ENCODE results near the gene CD3D. TPM values are rescaled to one million over a fixed set of nuclear protein-coding genes. Genes with fewer than 3 reads are reported as not detected.

Gene CD3D
- 10 to 100 TPM in 1 of 4 donors, 1 to 10 TPM in 3; 5.4 to 14.6 (median 7.0) TPM for polyA plus RNA-seq
- long read RNA-seq, donor 1, transcript CD3D-201 (5 exons, 861 nt): major isoform, 16 of 19 reads
- long read RNA-seq, donor 1, partial matches to known transcripts: 0 of 19 reads
- long read RNA-seq, donor 1, other reads (novel, unspliced or antisense): 0 of 19 reads
- long read RNA-seq, donor 2, partial matches to known transcripts: 0 of 5 reads
- long read RNA-seq, donor 2, other reads (novel, unspliced or antisense): 0 of 5 reads
- long read RNA-seq, donor 3, transcript CD3D-201 (5 exons, 861 nt): major isoform, 8 of 12 reads
- long read RNA-seq, donor 3, partial matches to known transcripts: 0 of 12 reads
- long read RNA-seq, donor 3, other reads (novel, unspliced or antisense): 0 of 12 reads
- long read RNA-seq, donor 4: 0 reads
- long read RNA-seq, donor 5, partial matches to known transcripts: 0 of 3 reads
- long read RNA-seq, donor 5, other reads (novel, unspliced or antisense): 0 of 3 reads
- long read RNA-seq, donor 6, partial matches to known transcripts: 0 of 5 reads
- long read RNA-seq, donor 6, other reads (novel, unspliced or antisense): 0 of 5 reads
- long read RNA-seq, donor 7: 0 reads
- long read RNA-seq, donor 8, partial matches to known transcripts: 0 of 2 reads
- long read RNA-seq, donor 8, other reads (novel, unspliced or antisense): 0 of 2 reads
- long read RNA-seq, donor 9, partial matches to known transcripts: 0 of 3 reads
- long read RNA-seq, donor 9, other reads (novel, unspliced or antisense): 0 of 3 reads
- long read RNA-seq, donor 10, transcript CD3D-201 (5 exons, 861 nt): major isoform, 7 of 7 reads
- long read RNA-seq, donor 10, partial matches to known transcripts: 0 of 7 reads
- long read RNA-seq, donor 10, other reads (novel, unspliced or antisense): 0 of 7 reads

DNA sequence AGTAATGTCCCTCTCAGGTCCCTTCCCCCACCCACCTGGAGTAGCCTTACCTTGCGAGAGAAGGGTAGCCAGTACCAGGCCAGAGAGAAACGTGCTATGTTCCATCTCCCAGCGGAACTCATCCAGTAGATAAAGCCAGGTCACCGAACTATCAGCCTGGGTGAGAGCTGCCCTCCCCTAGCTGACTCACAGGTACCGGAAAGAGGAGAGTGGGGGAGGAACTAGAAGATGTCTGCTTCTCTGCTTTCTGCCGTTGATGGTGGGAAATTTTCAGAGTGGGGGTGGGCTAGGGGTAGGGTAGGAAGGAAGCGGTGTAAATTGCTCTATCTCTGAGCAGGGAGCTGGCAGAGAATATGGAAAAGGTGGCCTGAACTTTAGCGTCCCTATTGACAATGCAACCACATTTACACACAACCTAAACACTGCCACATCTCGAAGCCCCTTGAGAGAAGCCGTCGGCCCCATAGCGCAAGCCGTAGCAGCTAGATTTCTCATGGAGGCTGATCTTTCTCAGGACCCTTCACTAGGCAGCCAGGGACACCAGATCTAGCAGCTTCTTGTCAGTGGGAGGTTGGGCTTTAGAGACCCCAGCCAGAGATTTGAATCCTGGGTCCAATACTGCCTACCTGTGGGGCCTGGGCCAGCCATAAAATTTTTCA lies at the start of gene CD3D:
Gene CD3D (minus strand): TSS at position 203 of the 659 bp plus-strand sequence. CDS start 98 bp downstream, at position 105.
- H3K9me3 ChIP-seq (ENCODE audit: control insufficient read depth in 2 of 2, insufficient read depth in 1 of 2, low read depth in 1 of 2, low read length in 1 of 2): no peaks in the 10 kb centered on the region
- peak within 1 kb of the TSS in 2 of 3 donors; percentile 35 to 68 for H3K27ac ChIP-seq (ENCODE audit: low read depth in 1 of 3, low read length in 2 of 3)
- no peaks in the 10 kb centered on the region for H3K36me3 ChIP-seq (ENCODE audit: control insufficient read depth in 3 of 3, insufficient read depth in 2 of 3, low read depth in 1 of 3, low read length in 3 of 3)
- DNase-seq (peak in 1 of 2 donors; percentile 43), FAIRE-seq (no peak)
- peaks cover 0 to 11% (median 0%) of the 10 kb centered on the region in 3 donors for H3K4me1 ChIP-seq (ENCODE audit: control insufficient read depth in 3 of 3, insufficient read depth in 2 of 3, low read depth in 1 of 3, low read length in 2 of 3)
- 72 to 83% (median 74%) methylated on average over 13 of the region's 13 CpGs for WGBS, 3 donors
- H3K27me3 ChIP-seq (ENCODE audit: control insufficient read depth in 3 of 3, insufficient read depth in 3 of 3, low read length in 3 of 3): peaks cover 0 to 2% (median 0%) of the 10 kb centered on the region in 3 donors
- H3K4me3 ChIP-seq (ENCODE audit: low read depth in 1 of 3, low read length in 3 of 3): peak within 1 kb of the TSS in 2 of 3 donors; percentile 3 to 51

DNA sequence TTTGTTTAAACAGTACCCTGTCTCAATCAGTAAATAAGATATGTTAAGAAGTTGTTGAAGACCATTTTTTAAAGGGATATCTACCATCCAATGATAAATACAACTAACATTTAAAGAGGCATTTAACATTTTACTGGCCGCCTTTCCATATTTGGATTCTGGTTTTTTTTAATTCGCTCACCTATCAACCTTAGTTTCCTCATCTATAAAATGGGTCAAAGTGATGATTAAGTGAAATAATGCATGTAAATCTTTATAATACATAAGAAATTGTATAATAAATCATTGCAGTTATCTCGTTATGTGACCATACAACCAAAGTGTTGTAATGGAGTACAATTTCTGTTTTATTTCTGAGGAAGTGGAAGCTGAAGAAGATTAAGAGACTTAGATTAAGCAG lies 41.2 kb upstream of the CD3D start:
- Histone ChIP-seq H3K27me3 (ENCODE audit: control insufficient read depth in 3 of 3, insufficient read depth in 3 of 3, low read length in 3 of 3) (no peaks in the 10 kb centered on the region), H3K27ac (ENCODE audit: low read depth in 1 of 3, low read length in 2 of 3) (no peak overlapping the region), H3K4me1 (ENCODE audit: control insufficient read depth in 3 of 3, insufficient read depth in 2 of 3, low read depth in 1 of 3, low read length in 2 of 3) (no peaks in the 10 kb centered on the region), H3K4me3 (ENCODE audit: low read depth in 1 of 3, low read length in 3 of 3) (no peak overlapping the region), H3K36me3 (ENCODE audit: control insufficient read depth in 3 of 3, insufficient read depth in 2 of 3, low read depth in 1 of 3, low read length in 3 of 3) (peaks cover 33 to 45% (median 39%) of the 10 kb centered on the region in 3 donors), H3K9me3 (ENCODE audit: control insufficient read depth in 2 of 2, insufficient read depth in 1 of 2, low read depth in 1 of 2, low read length in 1 of 2) (no peaks in the 10 kb centered on the region)
- no peak for FAIRE-seq
- WGBS, 3 donors: 95 to 99% (median 96%) methylated on average over 3 of the region's 3 CpGs
- DNase-seq: no peak

DNA sequence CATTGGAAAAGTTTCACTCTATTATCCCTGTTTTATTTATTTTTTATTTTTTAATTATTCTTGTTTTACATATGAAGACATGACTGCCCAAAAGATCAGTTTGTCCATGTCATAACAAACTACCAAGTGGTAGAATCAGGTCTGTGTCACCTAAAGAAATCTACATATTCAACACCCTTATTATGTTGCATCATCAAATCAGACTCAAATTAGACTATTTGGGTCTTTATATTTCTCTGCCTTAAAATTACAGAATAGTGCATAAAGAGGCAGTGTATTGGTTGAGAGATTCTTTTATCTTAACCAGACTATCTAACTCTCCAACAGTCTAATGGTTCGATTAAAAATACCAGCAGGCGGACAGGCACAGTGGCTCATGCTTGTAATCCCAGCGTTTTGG lies 40.4 kb upstream of the CD3D start:
- H3K36me3 ChIP-seq (ENCODE audit: control insufficient read depth in 3 of 3, insufficient read depth in 2 of 3, low read depth in 1 of 3, low read length in 3 of 3): peaks cover 33 to 48% (median 35%) of the 10 kb centered on the region in 3 donors
- no peaks in the 10 kb centered on the region for H3K9me3 ChIP-seq (ENCODE audit: control insufficient read depth in 2 of 2, insufficient read depth in 1 of 2, low read depth in 1 of 2, low read length in 1 of 2)
- no peak for FAIRE-seq
- 94 to 98% (median 94%) methylated on average over 3 of the region's 3 CpGs for WGBS, 3 donors
- H3K27me3 ChIP-seq (ENCODE audit: control insufficient read depth in 3 of 3, insufficient read depth in 3 of 3, low read length in 3 of 3): no peaks in the 10 kb centered on the region
- no peaks in the 10 kb centered on the region for H3K4me1 ChIP-seq (ENCODE audit: control insufficient read depth in 3 of 3, insufficient read depth in 2 of 3, low read depth in 1 of 3, low read length in 2 of 3)
- H3K27ac ChIP-seq (ENCODE audit: low read depth in 1 of 3, low read length in 2 of 3): no peak overlapping the region
- no peak for DNase-seq
- no peak overlapping the region for H3K4me3 ChIP-seq (ENCODE audit: low read depth in 1 of 3, low read length in 3 of 3)

DNA sequence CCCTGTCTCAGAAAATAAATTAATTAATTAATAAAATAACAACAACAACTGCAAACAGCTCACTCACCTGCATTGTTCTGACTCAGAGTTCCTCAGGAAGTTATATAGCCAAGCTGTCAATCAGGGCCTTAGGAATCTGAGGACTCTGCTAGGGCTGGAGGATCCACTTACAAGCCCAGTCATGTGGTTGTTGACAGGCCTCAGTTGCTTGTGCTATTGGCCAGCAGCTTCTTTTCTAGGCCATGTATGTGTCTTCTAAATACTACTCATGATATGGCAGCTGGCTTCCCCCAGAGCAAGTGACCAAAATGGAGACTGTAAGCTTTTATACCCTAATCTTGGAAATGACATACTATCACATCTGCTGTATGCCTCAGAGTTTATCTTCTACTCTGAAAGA lies 38.1 kb upstream of the CD3D start:
- FAIRE-seq (no peak), DNase-seq (no peak)
- no peaks in the 10 kb centered on the region for H3K9me3 ChIP-seq (ENCODE audit: control insufficient read depth in 2 of 2, insufficient read depth in 1 of 2, low read depth in 1 of 2, low read length in 1 of 2)
- H3K27ac ChIP-seq (ENCODE audit: low read depth in 1 of 3, low read length in 2 of 3): no peak overlapping the region
- H3K4me1 ChIP-seq (ENCODE audit: control insufficient read depth in 3 of 3, insufficient read depth in 2 of 3, low read depth in 1 of 3, low read length in 2 of 3): no peaks in the 10 kb centered on the region
- H3K4me3 ChIP-seq (ENCODE audit: low read depth in 1 of 3, low read length in 3 of 3): no peak overlapping the region
- no peaks in the 10 kb centered on the region for H3K27me3 ChIP-seq (ENCODE audit: control insufficient read depth in 3 of 3, insufficient read depth in 3 of 3, low read length in 3 of 3)
- H3K36me3 ChIP-seq (ENCODE audit: control insufficient read depth in 3 of 3, insufficient read depth in 2 of 3, low read depth in 1 of 3, low read length in 3 of 3): peaks cover 28 to 45% (median 45%) of the 10 kb centered on the region in 3 donors

DNA sequence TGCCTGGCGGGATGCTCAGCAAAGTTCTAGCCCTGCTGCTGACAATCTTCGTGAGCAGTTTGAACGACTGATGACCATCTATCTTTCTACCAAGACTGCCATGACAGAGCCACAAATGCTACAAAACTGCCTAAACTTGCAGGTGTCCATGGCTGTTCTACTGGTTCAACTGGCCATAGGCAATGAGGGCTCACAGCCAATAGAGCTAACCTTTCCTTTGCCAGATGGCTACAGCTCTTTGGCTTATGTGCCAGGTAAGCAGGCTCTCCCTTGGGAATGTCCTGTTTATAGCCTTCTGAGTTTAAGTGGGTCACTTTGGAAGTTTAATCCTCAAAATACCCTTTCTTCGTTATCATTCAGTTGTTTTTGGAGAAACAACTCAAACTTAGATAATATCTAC lies 37.0 kb upstream of the CD3D start:
- no peak for DNase-seq
- H3K9me3 ChIP-seq (ENCODE audit: control insufficient read depth in 2 of 2, insufficient read depth in 1 of 2, low read depth in 1 of 2, low read length in 1 of 2): no peaks in the 10 kb centered on the region
- H3K4me1 ChIP-seq (ENCODE audit: control insufficient read depth in 3 of 3, insufficient read depth in 2 of 3, low read depth in 1 of 3, low read length in 2 of 3): no peaks in the 10 kb centered on the region
- no peaks in the 10 kb centered on the region for H3K27me3 ChIP-seq (ENCODE audit: control insufficient read depth in 3 of 3, insufficient read depth in 3 of 3, low read length in 3 of 3)
- H3K4me3 ChIP-seq (ENCODE audit: low read depth in 1 of 3, low read length in 3 of 3): no peak overlapping the region
- no peak for FAIRE-seq
- H3K36me3 ChIP-seq (ENCODE audit: control insufficient read depth in 3 of 3, insufficient read depth in 2 of 3, low read depth in 1 of 3, low read length in 3 of 3): peaks cover 23 to 47% (median 43%) of the 10 kb centered on the region in 3 donors
- H3K27ac ChIP-seq (ENCODE audit: low read depth in 1 of 3, low read length in 2 of 3): no peak overlapping the region
- WGBS, 3 donors: 93 to 95% (median 93%) methylated on average over 4 of the region's 4 CpGs

DNA sequence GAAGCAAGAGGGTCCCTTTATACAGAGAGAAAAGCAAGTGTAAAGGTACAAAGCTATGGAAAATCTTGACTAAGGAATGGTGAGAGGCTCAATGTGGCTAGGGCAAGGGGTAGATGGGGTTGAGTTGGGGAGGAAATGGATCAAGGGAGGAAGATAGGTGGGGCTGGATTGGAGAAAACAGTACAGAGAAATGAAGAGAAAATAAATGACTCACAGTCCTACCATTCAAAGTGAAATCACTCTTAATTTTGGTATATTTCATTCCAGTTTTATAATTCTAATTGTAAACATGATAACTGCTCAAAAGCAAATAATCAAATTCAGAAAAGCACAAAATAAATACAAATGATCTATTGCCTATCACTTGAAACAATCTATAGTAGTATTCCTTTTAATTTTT lies 33.5 kb upstream of the CD3D start:
- DNase-seq (no peak), FAIRE-seq (no peak)
- H3K36me3 ChIP-seq (ENCODE audit: control insufficient read depth in 3 of 3, insufficient read depth in 2 of 3, low read depth in 1 of 3, low read length in 3 of 3): peaks cover 17 to 48% (median 39%) of the 10 kb centered on the region in 3 donors
- H3K27me3 ChIP-seq (ENCODE audit: control insufficient read depth in 3 of 3, insufficient read depth in 3 of 3, low read length in 3 of 3): no peaks in the 10 kb centered on the region
- H3K9me3 ChIP-seq (ENCODE audit: control insufficient read depth in 2 of 2, insufficient read depth in 1 of 2, low read depth in 1 of 2, low read length in 1 of 2): no peaks in the 10 kb centered on the region
- H3K4me3 ChIP-seq (ENCODE audit: low read depth in 1 of 3, low read length in 3 of 3): no peak overlapping the region
- H3K27ac ChIP-seq (ENCODE audit: low read depth in 1 of 3, low read length in 2 of 3): no peak overlapping the region
- no peaks in the 10 kb centered on the region for H3K4me1 ChIP-seq (ENCODE audit: control insufficient read depth in 3 of 3, insufficient read depth in 2 of 3, low read depth in 1 of 3, low read length in 2 of 3)

DNA sequence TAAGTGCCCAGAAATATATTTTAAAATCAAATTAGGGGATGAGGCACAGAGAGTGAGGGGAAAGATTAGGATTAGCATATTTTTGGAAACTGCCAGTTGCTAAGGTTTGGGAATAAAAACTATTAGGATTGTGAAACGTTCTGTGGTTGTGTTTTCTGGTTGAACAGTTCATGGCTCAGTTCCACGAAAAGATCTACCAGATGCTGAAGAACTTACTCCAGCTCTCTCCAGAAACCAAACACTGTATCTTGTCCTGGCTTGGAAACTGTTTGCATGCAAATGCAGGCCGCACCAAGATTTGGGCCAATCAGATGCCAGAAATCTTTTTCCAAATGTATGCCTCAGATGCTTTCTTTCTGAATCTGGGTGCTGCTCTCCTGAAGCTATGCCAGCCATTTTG lies 32.2 kb upstream of the CD3D start:
- 77 to 89% (median 85%) methylated on average over 3 of the region's 3 CpGs for WGBS, 3 donors
- Histone ChIP-seq H3K4me3 (ENCODE audit: low read depth in 1 of 3, low read length in 3 of 3) (no peak overlapping the region), H3K27me3 (ENCODE audit: control insufficient read depth in 3 of 3, insufficient read depth in 3 of 3, low read length in 3 of 3) (no peaks in the 10 kb centered on the region), H3K27ac (ENCODE audit: low read depth in 1 of 3, low read length in 2 of 3) (no peak overlapping the region), H3K9me3 (ENCODE audit: control insufficient read depth in 2 of 2, insufficient read depth in 1 of 2, low read depth in 1 of 2, low read length in 1 of 2) (no peaks in the 10 kb centered on the region), H3K4me1 (ENCODE audit: control insufficient read depth in 3 of 3, insufficient read depth in 2 of 3, low read depth in 1 of 3, low read length in 2 of 3) (no peaks in the 10 kb centered on the region), H3K36me3 (ENCODE audit: control insufficient read depth in 3 of 3, insufficient read depth in 2 of 3, low read depth in 1 of 3, low read length in 3 of 3) (peaks cover 20 to 49% (median 44%) of the 10 kb centered on the region in 3 donors)
- no peak for DNase-seq
- FAIRE-seq: no peak

DNA sequence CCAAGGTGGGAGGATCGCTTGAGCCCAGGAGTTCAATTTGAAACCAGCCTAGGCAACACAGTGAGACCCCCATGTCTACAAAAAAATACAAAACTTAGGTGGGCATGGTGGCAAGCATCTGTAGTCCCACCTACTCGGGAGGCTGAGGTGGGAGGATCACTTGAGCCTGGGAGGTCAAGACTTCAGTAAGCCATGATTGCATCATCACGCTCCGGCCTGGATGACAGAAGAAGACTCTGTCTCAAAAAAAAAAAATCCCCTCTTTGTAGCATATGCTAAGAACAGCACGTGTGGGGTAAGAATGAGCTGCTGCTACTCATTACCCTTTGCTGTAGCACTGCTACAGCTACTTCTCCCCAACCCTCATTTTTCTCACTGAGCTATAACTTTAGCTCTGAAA lies 31.4 kb upstream of the CD3D start:
- H3K27ac ChIP-seq (ENCODE audit: low read depth in 1 of 3, low read length in 2 of 3): no peak overlapping the region
- FAIRE-seq (no peak), DNase-seq (no peak)
- 99 to 100% (median 99%) methylated on average over 5 of the region's 5 CpGs for WGBS, 3 donors
- no peaks in the 10 kb centered on the region for H3K4me1 ChIP-seq (ENCODE audit: control insufficient read depth in 3 of 3, insufficient read depth in 2 of 3, low read depth in 1 of 3, low read length in 2 of 3)
- H3K27me3 ChIP-seq (ENCODE audit: control insufficient read depth in 3 of 3, insufficient read depth in 3 of 3, low read length in 3 of 3): no peaks in the 10 kb centered on the region
- H3K36me3 ChIP-seq (ENCODE audit: control insufficient read depth in 3 of 3, insufficient read depth in 2 of 3, low read depth in 1 of 3, low read length in 3 of 3): peaks cover 22 to 47% (median 44%) of the 10 kb centered on the region in 3 donors
- H3K4me3 ChIP-seq (ENCODE audit: low read depth in 1 of 3, low read length in 3 of 3): no peak overlapping the region
- H3K9me3 ChIP-seq (ENCODE audit: control insufficient read depth in 2 of 2, insufficient read depth in 1 of 2, low read depth in 1 of 2, low read length in 1 of 2): no peaks in the 10 kb centered on the region

All from small intestine (tissue), 16 donors.